ENCODE measurements around the gene PDCD11. TPM values are rescaled to one million over a fixed set of nuclear protein-coding genes. Genes with fewer than 3 reads are reported as not detected.
"Not testable (repeated sequence)": the region's sequence is repeated elsewhere in the genome, so short reads cannot be mapped to it uniquely, and the experiment has no call there.

Gene PDCD11
- 28.7 and 33.7 TPM in 2 replicates for total RNA-seq (2014; rRNA removed; shearing (Covaris generic))

DNA sequence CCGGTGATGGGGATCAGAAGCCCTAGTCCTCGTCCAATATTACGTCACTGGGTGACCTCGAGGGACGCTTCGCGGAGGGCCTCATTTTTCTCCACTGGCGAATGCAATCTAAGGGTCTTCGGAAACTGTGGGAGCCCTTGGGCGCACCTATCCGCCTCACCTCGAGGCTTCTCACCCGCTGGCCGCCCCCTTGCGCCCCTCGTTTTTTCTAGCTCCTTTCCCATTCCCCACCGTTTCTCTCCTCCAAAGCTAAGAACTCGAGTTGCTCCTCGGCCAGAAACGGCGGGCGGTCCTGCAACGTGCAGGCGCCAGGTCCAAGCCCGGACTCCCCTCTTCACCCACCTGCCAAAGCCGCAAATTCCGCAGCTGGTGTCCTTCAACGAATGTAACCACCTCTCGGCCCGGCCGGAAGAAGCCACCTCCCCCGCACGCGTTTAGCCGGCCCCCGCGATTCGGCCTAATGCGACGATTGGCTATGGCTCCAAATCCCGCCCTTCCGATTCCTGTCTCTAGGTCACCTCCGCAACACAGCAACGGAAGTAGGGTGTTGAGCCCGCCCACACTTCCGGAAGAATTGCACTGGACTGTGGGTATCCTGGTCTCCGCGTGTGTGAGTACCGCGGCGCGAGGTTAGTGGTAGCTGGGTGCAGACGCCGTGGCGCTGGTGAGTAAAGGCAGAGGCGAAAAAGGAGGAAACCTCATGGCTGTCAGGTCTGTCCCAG lies at the start of gene PDCD11, which contains the start of gene ATP5MK:
Gene PDCD11, plus strand, starts transcription at position 560 of the 722 bp plus-strand sequence. CDS start 1,801 bp downstream, outside the sequence.
Gene ATP5MK, minus strand, starts transcription at position 409 of the 722 bp plus-strand sequence. CDS start 4,018 bp downstream, outside the sequence.
- peak; percentile 99 for DNase-seq (ENCODE audit: low spot score)

- DNase-seq (ENCODE audit: low spot score): no peak
Observed at GRCh38 chr10:103350175-103350516, 46.3 kb upstream of the PDCD11 start.

GRCh38 chr10:103350517-103351260 lies 45.7 kb upstream of the PDCD11 start, which contains the start of gene PCGF6:
Gene PCGF6 (minus strand): TSS chr10:103351140. CDS start chr10:103351066, 74 bp downstream.
- DNase-seq (ENCODE audit: low spot score): peak; percentile 67

DNA sequence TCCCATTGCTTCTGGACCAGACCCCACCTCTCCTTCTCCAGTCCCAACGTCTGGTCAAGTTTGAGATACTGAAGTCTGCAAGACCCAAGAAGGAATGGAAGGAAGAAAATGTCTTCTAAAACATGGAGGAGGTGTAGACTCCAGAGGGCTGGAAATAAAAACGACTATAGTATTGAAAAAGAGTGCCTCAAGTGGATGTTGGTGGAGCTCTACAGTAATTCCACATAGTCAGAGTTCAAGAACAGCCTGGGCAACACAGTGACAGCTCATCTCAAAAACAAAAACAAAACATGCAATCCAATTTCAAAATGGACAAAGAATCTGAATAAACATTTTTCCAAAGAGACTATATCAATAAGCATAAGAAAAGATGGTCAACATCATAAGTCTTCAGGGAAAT lies 43.1 kb upstream of the PDCD11 start:
- no peak for DNase-seq (ENCODE audit: low spot score)

GRCh38 chr10:103354567-103354966 lies 41.9 kb upstream of the PDCD11 start:
- not testable (repeated sequence) for DNase-seq (ENCODE audit: low spot score)

- no peak for DNase-seq (ENCODE audit: low spot score)
Observed at GRCh38 chr10:103355906-103356599, 40.4 kb upstream of the PDCD11 start.

DNA sequence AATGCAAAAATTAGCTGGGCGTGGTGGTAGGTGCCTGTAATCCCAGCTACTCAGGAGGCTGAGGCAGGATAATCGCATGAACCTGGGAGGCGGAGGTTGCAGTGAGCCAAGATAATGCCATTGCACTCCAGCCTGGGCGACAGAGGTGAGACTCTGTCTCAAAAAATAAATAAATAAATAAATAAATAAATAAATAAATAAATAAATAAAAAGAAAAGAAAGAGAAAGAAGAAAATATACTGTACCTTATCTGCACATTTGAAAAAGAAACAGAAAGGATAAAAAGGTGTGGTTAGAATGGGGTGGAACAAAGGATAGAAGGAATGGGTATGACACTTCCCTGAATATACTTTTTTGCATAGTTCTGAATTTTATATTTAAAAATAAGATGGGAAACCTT lies 36.9 kb upstream of the PDCD11 start:
- not testable (repeated sequence) for DNase-seq (ENCODE audit: low spot score)

GRCh38 chr10:103360791-103361190 lies 35.6 kb upstream of the PDCD11 start:
- peak; percentile 84 for DNase-seq (ENCODE audit: low spot score)

- no peak for DNase-seq (ENCODE audit: low spot score)
Observed at GRCh38 chr10:103367379-103367781, 29.0 kb upstream of the PDCD11 start.

GRCh38 chr10:103367782-103368518 lies 28.5 kb upstream of the PDCD11 start, which contains the start of gene TAF5:
Gene TAF5 (plus strand): TSS chr10:103367976. CDS start chr10:103367990, 14 bp downstream.
- DNase-seq (ENCODE audit: low spot score): peak; percentile 96

DNA sequence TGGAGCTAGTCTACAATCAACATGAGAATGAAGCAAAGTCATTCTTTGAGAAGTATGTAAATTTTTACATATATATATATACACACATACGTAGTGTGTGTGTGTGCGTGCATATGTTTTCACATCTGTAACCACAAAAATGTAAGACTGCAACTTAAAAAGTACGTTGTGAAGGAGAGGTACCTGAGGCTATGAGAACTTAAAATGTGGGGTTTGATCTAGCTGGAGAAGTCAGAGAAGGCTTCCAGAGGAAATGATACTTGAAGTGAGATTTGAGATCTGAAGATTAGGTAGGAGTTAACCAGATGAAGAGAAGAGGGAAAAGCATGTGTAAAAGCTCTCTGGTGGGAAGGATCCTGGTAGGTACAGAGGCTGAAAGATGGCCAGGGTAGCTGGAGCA lies 22.9 kb upstream of the PDCD11 start:
- no peak for DNase-seq (ENCODE audit: low spot score)

DNA sequence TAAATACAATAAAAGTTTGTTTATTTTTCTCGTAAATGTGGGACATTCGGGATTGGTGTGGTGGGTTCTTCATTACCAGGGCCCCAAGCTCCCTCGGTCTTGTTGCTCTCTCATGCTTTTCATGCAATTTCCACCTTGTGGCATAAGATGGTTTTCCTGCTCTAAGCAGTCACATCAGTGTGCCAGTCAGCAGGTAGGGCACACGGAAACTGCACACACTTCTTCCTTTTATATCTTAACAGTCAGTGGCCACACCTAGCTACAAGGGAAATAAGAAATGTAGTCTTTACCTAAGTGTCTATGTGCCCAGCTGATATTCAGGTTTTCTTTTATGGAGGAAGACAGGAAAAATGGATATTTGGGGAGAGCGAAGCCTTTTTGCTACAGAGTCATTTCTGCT lies 22.2 kb upstream of the PDCD11 start:
- DNase-seq (ENCODE audit: low spot score): no peak

- DNase-seq (ENCODE audit: low spot score): no peak
Observed at GRCh38 chr10:103382769-103383168, 13.7 kb upstream of the PDCD11 start.

GRCh38 chr10:103394180-103394579 lies 2.2 kb upstream of the PDCD11 start:
- no peak for DNase-seq (ENCODE audit: low spot score)

GRCh38 chr10:103395754-103396066 lies 716 bp upstream of the PDCD11 start:
- no peak for DNase-seq (ENCODE audit: low spot score)

DNA sequence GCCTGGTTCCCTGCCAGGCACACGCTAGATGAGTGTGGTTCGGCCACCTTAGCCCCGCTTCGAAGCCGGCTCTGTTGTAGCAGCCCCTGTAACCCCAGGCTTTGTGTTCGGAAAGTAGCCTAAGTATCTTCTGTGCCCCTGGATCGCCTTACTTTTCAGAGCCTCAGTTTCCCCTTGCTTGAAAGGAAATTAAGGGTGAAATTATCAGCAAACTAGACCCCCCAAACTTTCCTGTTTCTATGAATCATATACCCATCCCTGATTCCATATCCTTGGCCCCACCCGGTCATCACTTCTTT lies 312 bp downstream of the PDCD11 start:
- no peak for DNase-seq (ENCODE audit: low spot score)

DNA sequence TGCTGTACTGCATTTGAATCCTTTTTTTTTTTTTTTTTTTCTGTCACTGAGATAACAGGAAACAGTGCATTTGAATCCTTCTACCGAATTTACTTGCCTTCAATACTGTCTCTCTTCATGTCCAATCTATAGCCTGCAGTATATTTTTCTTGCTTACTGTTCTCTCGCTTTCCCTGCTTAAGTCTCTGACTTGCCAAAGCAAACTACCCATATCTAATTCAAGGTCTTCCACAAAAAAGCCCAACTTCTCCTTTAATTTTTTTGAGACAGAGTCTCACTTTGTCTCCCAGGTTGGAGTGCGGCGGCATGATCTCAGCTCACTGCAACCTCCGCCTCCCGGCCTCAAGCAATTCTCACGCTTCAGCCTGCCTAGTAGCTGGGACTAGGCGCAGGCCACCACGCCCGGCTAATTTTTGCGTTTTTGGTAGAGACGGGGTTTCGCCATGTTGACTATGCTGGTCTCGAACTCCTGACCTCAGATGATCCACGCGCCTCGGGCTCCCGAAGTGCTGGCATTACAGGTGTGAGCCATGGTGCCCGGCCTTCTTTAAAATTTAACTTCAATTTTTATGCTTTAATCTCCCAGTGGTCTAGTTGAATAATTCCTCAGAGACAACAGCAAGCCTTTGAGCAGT lies 882 bp downstream of the PDCD11 start:
- DNase-seq (ENCODE audit: low spot score): no peak

DNA sequence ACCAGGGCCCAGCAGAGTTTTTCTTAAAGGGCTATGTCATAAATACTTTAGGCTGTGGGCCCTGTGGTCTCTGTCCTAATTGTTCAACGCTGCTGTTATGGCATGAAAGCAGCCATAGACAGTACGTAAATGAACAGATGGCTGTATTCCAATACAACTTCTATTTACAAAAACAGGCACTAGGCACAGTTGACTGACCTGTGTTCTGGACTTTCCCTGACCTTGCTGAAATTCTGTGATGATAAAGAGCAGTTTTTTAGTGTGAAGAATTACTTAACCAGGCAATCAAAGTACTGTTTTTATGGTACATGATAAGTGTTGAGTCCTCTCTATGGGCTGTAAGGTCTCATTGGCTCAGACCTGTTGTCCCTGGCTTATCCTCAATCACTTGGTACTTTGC lies 17.1 kb downstream of the PDCD11 start:
- no peak for DNase-seq (ENCODE audit: low spot score)

DNA sequence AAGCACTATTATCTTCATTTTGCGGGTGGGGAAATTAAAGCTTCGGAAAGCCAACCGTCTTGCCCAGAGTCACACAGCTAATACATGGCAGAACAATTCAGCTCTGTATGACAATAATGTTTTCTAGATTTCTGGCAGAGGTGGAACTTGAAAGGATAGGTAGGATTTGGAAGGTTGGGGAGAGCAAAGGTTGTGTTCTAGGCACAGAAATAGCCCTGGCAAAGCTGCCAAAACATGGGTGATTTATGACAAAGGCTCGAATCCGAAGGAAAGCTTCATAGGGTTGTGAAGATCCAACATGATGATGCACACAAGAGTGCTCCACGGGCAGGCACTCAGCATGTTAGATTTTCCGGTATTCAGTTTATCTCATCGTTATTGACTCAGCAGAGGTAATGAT lies 19.2 kb downstream of the PDCD11 start:
- DNase-seq (ENCODE audit: low spot score): no peak

DNA sequence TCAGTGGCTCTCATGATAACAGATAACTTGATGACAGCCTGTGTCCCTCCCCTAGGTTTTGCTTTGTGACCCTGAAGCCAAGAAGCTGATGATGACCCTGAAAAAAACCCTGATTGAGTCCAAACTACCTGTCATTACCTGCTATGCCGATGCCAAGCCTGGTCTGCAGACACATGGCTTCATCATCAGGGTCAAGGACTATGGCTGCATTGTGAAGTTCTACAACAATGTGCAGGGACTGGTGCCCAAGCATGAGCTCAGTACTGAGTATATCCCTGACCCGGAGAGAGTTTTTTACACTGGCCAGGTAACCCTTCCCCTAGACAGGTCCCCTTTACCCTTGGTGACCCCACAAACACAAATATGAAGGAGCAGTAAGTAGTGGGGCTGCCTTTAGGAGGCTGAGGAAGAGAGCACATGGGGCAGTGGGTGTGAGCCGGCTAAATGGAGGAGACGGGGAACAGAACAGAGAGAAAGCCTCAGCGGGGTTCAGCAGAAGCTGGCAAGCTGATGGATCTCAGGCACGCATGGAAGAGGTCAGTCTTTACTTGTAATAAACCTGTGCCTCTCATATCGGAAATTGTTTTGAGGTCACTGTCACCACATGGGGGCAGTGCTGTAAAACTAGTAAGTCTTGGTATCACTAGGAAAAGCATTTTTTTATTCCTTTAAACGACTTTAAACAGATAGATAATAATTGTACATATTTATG lies 20.2 kb downstream of the PDCD11 start:
- peak; percentile 59 for DNase-seq (ENCODE audit: low spot score)

DNA sequence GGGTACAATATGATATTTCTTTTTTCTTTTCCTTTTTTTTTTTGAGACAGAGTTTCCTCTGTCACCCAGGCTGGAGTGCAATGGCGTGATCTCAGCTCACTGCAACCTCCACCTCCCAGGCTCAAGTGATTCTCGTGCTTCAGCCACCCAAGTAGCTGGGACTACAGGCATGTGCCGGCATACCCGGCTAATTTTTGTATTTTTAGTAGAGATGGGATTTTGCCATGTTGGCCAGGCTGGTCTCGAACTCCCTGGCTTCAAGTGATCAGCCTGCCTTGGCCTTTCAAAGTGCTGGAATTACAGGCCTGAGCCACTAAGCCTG lies 20.7 kb downstream of the PDCD11 start:
- DNase-seq (ENCODE audit: low spot score): not testable (repeated sequence)

All from A172 (cell line).